Measurements from ENCODE around the gene SCCPDH.

The SCCPDH gene

DNA sequence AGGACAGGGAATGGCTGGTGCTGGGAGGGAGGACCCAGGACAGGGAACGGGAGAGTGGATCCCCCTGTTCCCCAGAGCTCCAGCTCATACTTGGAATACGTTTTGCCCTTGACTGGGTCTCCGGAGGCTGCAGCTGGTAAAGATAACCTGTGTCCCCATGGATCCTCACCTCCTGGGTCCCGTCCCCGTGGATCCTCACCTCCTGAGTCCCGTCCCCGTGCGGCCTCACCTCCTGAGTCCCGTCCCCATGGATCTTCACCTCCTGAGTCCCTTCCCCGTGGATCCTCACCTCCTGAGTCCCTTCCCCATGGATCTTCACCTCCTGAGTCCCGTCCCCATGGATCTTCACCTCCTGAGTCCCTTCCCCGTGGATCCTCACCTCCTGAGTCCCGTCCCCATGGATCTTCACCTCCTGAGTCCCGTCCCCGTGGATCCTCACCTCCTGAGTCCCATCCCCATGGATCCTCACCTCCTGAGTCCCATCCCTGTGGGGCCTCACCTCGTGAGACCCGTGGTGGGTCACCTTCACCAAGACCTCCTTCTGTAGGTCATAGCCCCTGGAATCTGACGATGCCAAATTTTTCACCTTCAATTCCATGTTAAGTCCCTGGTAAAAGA lies 61.4 kb downstream of the SCCPDH start:
- DNase-seq (ENCODE audit: low read depth), result no peak

DNA sequence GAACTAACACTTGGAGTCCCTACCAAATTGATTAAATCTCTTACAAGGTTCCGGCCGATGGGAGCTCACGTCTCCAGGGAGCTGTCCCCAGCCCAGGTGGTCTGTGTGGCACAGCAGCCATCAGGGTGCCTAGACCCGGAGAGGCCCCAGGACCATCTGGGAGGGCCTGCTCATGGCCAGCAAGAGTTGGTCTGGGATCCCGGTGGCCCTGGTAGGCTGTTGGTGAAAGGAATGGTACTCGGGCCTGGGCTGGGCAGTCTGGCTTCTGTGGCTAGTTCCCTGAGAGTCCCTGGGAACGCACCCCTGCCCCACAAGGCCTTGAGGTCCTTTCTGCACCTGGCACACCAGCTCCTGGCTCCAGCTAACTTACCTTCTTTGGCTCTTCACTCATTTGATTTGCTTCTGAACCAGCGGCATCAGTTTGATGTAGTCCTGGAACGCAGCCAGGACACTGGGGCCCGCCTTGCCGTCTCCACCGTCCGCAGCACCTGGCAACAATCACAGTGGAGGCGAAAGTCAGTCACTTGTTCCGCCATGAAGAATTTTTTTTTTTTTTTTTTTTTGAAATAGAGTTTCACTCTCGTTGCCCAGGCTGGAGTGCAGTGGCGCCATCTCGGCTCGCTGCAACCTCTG lies 62.5 kb downstream of the SCCPDH start:
- no peak for DNase-seq (ENCODE audit: low read depth)

DNA sequence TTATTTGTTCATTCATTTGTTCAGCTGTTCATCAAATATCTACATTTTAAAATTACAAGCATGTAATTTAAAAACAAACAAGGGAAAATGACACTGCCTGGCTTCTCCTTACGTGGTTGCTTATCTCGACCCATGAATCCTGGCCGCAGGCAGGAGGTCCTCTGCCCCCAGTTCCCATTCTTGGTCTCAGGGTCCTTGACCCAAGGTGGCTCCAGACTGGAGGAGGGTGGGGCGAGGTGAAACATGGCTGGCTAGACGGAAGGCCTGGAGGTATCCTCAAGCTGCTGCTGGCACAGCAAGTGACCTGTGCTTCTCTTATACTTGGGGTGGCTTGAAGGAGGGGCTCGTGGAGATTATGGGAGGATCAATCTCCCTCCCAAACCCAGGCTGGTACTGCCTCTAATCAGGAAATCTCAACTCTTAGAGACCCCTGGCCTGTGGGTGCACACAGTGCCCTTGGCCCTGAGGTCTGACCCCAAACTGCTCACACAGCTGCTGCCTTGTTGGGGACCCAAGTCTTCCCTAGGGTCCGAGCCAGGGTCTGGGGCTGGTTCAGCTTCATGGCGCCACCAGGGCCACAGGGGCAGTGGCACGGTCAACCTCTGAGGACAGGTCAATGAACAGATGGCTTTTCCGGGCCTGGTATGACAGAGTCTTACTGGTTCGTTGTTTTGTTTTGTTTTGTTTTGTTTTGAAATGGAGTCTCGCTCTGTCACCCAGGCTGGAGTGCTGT lies 63.7 kb downstream of the SCCPDH start:
- no peak for DNase-seq (ENCODE audit: low read depth)

DNA sequence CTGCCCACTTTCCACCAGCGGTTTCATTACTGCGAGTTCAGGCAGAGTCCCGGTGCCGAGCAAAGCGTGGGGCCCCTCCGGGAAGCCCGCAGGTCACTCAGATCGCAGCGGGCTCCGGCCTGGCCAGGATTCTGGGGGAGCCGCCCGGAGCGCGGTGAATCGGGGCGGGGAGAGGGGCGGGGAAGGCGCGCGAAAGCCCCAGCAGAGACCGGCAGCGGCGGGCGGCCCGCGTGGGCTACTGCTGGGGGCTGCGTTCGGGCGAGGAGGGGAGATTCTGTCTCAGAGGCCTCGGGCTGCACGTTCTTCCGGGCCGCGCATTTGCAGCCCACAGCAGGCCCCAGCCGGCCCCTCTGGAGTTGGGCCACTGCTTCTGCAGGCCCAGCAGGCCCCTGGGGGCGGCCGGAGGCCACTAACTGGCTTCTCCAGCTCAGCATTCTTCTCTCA lies 64.7 kb downstream of the SCCPDH start:
- DNase-seq (ENCODE audit: low read depth), result no peak

DNA sequence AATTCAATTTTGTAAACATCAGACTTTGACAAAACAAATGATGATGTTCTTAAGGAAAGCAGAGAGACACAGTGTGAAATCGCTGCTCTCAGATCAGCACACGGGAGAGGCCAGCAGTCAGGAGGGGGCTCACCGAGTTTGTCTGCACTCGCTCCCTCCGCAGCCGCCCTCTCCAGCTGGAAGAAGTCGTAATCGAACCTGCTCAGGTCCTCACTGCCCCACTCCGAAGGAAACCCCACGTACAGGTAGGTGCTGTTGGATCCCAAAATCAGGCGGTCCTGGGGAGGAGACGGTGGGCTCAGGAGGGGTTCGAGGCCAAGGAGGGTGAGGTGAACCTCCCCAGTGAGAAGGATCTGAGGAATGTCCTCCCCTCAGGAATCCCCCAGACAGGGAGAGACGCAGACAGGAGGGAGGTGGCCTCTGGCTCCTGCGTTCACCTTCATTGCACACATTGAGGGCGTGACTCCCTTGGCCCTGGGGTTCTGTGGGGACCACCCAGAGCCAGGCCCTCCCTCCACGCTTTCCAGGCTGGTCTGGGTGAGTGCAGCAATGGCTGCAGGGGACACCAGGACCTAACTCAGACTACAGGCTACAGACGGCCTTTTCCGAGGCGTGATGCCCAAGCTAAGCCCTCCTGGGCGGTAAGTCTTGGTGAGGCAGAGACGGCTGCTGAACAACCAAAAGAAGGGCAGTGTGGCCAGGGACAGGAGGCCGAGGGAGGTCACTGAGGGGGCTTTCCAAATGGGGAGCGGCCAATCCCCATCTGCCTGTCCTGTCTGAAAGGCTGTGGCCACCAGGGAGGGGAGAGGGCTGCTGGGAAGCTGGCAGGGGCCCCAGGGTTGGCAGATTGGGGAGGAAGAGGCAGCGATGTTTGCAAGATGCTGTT lies 65.5 kb downstream of the SCCPDH start:
- no peak for DNase-seq (ENCODE audit: low read depth)

DNA sequence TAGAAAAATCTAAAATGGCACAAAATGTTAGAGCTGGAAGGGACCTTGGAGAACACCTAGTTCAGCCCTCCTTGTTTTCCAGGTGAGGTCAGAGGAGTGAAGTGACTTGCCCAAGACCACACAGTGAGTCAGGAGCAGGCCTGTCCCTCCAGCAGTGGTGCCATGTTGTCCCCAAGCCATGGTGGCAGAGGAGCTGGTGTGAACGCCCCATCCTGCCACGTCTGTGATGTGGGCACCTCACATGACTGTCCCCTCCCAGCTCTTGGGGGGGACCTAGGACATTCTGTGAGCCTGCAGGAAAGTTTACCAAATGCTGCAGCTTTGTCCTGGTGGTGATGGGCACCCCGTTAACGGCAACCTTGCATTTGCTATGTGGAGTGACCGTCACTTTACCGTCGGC lies 66.2 kb downstream of the SCCPDH start:
- DNase-seq (ENCODE audit: low read depth), result no peak

DNA sequence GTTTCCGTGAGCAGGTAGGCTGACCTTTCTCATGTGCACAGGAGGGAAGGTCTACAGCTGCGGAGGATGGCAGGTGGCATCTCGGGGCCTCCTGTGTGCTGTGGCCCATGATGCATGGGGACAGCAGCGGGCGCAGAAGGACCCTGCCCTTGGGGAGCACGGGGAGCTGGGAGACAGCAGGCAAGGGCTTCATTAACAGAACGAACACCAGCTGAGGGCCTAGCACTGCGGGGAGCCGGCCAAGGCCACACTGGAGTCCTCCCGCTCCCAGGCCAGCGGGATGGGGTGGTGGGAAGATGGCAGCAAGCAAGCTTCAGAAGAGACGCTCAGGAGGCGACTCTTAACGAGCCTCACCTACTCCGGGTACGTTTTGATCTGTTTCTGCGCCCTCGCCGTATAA lies 66.6 kb downstream of the SCCPDH start:
- no peak for DNase-seq (ENCODE audit: low read depth)

DNA sequence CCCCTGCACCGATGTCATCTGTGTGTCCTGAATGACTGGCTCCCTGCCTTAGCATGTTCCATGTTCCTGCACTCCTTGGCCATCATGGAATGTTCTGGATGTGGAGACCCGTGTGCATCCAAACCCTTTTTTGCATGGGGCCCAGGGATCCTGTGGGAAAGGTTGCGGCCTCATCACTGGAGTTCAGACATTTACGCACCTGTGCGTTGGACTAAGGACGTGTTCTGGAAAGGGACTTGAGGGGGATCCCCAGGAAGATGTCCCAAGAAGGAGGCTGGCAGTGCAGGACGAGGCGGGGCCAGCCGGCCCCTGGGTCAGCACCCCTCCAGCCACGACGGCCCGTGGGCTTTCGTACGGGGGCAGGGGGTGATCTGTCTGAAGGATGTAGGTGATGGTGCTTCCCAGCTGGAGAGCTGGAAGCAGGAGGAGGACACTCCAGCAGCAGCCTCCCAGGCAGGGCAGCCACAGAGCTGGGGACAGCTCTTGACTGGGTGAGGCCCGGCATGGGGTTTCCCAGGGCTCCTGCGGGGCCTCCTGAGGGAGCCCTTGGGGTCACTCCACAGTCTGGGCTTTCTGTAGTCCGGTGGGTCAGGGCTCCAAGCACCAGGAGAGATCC lies 67.2 kb downstream of the SCCPDH start:
- DNase-seq (ENCODE audit: low read depth), result no peak

DNA sequence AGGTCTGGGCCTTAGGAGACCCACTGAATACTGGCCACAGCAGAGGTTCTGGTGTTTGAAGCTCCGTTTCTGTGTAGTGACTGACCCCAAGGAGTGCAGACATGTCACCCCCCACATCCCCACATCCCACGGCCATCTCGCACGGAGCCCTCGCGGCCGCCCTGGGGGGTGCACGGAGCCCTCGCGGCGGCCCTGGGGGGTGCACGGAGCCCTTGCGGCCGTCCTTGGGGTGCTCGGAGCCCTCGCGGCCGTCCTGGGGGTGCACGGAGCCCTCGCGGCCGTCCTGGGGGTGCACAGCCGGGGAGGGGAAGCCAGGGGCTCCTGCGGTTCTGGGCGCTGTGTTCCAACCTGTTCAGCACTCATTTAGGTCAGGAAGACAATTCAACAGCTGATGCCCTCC lies 68.4 kb downstream of the SCCPDH start:
- DNase-seq (ENCODE audit: low read depth), result no peak

DNA sequence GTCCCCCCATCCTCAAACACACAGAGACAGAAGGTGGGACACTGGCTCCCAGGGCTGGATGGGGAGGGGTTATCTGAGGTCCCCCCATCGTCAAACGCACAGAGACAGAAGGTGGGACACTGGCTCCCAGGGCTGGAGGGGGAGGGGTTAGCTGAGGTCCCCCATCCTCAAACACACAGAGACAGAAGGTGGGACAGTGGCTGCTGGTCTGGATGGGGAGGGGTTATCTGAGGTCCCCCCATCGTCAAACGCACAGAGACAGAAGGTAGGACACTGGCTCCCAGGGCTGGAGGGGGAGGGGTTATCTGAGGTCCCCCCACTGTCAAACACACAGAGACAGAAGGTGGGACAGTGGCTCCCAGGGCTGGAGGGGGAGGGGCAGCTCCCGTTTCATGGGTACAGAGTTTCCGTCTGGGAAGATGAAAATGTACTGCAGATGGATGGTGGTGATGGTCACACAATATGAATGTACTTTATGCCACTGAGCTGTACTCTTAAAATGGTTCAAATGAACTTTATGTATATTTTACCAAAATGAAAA lies 69.2 kb downstream of the SCCPDH start:
- no peak for DNase-seq (ENCODE audit: low read depth)

DNA sequence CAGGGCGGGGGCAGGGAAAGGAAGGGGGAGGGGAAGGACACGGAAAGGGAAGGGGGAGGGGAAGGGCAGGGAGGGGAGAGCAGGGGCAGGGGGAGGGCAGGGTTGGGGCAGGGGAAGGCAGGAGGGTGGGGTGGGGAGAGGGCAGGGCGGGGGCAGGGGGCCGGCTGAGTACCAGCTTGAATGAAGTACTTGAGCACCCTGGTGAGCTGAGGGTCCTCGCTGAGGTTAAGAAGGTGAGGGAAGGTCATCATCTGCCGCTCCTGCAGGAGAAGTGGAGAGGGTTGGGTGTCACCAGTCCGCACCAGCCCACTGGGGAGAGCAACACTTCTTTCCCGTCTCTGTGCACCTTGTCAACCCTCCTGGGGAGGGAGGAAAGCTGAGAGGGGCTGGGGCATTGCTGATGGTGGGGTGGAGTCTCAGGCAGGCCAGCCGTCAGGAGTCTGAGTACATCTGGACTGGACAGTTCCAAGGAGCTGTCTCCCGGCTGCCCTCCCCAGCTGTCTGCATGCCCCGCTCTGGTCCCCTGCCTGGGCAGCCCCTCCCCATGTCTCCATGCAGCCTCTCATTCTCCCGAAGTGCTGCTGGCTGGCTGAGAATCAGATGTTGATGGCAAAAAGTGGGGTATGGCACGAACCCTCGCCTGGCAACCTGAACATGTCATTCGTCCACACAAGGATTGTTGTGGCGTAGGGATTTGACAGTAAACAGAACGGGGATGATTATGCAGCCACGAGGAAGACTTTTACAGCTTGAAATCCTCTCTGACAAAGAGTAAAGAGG lies 70.0 kb downstream of the SCCPDH start:
- no peak for DNase-seq (ENCODE audit: low read depth)

DNA sequence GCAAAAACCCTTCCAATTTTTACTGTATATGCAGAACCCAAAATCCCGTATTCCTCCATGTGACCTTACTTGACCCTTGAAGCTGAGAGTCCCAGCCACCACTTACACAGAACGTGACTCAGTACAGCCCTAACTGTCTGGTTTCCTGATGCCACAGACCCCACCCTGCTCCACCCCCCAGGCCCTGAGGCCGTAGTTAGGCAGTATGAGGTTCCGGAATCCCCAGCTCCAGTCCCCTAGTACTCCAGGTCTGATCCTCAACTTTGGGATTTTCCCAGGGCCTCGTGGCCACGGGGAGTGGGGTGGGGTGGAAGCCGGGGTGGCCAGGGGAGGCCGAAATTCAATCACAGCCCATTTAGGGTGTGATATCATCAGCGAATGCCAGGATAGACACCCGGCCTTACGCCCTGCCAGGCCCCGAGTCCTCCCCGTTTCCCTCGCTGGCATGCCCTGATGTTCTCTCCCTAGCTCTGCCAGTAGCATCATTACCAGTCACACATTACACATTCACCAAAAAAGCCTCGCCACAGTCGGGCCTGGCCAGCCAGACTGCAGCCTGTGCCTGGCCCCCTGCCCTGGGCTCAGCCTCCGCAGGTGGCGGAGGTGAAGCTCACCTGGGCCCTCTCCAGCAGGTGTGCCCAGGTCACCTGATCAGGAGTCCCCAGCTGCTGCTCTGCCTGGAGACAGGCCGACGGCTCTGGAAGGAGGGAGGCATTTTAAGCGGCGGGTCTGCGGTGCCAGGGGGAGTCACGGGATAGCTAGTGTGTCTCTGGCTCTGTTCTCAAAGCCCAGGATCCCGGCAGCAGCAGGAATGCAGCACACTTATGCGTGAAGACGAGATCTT lies 70.8 kb downstream of the SCCPDH start:
- DNase-seq (ENCODE audit: low read depth), result no peak

DNA sequence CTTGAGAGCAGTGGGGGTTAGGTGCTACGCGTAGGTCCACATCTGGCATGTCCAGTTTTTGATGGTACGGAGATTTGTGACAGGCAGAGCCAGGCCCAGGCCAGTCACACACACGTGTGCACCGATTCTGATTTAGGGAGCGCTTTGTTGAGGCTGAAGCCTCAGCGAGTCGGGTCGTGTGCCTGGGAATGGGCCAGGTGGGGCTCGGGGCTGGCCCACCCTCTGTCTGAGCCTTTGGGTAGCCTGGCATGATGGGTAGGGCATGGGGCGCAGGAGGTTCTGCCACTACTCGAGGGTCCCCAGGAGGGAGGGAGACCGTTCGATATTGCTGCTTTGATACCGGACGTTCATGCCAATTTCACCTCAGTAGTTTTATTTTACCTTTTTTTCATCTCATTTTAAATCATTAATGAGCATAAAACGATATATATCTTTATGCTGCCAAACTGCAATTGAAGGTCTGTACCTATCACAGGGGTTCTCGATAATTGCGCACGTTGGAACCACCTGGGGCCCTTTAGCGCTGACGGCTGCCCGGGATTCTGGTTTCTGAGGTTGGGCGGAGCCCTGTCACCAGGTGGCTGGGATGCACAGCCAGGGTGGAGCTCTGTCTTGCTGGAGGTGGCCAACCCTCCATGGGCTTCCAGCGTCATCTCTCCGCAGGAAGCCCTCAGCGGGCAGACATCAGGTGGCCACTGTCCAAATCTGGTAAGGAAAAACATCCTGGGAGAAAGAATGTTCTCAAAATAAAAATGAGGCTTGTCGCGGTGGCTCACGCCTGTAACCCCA lies 71.9 kb downstream of the SCCPDH start:
- no peak for DNase-seq (ENCODE audit: low read depth)

DNA sequence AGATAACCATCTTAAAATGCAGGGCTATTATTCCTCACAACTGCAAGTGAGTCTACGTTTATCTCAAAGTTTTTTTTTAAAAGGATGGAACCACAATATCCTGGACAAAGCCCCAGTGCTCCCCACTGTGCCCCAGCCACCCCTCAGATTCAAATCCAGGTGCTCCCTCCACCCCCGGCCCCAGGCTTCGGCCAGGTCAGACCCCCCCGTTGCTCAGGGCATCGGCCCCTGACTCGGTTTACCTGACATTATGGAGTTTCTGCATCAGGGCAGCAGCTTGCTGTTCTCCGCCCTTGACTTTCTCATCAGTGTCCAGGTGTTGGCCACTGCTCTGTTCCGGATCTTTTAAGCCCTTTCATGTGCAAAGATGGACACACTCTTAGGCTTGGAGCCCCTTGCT lies 72.9 kb downstream of the SCCPDH start:
- DNase-seq (ENCODE audit: low read depth), result no peak

DNA sequence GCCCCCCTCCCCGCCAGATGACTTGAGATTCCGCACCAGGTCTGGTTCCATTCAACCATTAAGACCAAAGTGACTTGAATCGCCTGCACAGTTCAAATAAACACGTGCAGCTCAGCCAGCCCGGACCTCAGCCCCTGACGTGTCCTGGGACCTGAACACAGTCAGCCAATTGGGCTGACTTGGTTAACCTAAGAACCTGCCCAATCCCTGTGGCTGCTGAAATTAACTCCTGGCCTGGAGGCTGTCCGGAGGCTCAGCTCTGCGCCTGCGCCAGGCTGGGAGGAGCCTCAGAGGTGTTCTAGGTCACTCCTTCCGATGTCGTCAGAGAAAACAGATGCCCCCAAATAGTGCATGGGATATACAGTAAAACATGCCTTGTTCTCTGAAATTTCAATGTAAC lies 73.4 kb downstream of the SCCPDH start:
- DNase-seq (ENCODE audit: low read depth), result no peak

DNA sequence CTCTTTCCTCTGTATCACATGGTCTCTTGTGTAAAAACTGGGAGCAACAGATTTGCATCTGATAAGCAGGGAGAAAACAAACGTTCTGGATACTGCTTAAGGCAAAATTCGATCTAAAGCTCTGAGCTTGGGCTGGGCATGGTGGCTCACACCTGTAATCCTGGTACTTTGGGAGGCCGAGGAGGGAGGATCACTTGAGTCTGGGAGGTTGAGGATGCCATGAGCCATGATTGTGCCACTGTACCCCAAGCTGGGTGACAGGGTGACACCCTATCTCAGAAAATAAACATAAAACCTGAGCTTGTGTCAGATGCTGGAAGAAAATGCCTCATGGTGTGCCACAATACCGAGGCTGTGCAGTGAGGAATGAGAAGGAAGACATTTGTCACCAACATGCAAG lies 73.9 kb downstream of the SCCPDH start:
- DNase-seq (ENCODE audit: low read depth), result no peak

DNA sequence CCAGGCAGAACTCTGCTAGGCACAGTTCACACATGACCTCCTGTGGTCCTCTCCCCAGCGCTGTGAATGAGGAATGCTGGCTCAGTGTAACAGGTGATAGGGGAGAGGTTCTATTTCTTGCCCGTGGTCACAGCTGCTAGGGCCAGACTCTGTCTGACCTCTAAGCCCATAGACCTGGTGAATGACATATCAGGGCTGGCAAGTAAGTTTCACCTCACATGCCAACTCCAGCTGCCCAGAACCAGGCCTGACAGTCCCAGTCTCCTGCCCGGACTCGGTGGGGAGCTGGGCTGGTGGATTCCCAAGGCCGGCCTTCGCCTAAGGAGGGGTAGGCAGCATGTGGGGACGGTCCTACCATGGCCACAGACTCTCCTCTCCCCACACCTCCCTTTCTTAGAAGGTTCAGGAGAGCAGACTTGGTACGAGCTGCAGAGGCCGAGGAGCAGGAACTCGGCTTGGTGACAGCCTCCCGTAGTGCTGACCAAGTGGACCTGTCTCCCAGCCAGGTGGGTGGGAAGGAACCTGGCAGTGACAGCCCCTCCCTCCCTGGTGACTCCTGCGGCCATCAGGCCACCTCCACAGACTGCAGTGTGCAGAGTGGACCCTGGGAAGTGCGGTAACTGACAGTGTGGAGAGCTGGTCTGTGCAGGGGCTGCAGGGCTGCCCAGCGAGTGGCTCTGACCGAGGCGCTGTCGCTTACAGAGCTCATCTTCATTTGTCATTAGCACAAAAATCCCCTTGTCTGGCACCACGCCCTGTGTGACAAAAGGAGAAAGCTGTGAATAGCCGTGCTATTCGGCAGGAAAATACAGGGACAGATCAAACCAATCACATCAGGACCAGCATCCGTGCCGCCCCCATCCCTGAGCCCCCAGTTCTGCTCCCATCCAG lies 74.6 kb downstream of the SCCPDH start:
- no peak for DNase-seq (ENCODE audit: low read depth)

DNA sequence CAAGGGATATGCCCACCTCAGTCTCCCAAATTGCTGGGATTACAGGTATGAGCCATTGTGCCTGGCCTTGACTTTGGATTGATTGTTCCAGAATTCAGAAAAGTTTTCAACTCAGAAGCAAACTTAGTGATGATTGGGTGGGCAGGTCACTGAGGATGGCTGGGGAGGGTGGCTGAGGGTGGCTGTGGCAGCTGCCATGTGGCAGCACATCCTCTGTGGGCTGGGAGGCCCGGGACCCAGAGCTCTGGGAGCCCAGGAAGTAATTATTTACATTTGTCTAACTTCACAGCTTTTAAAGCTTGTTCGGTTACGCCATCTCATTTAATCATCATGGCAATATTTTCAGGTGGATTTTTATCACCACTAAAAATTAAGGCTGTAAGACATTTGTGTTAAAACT lies 76.1 kb downstream of the SCCPDH start:
- DNase-seq (ENCODE audit: low read depth), result no peak

All from HS-27A (cell line).